ENCODE data around the gene EMC10. TPM values are rescaled to one million over a fixed set of nuclear protein-coding genes. Genes with fewer than 3 reads are reported as not detected.

EMC10 gene
- total and polyA plus RNA-seq, 2 of the 4 experiments (the other 2 are of a cell fraction): 11.3 to 90.9 TPM

- no peak overlapping the region for H3K4me3 ChIP-seq (ENCODE audit: insufficient read depth, low read depth, low read length)
- no peak for DNase-seq
- H3K56ac ChIP-seq (ENCODE audit: extremely low read depth, insufficient read depth, low read length): no peak overlapping the region
- H3K27ac ChIP-seq (ENCODE audit: insufficient read depth, low read length): no peak overlapping the region
- H4K8ac ChIP-seq (ENCODE audit: low read depth in 2 of 2, low read length in 2 of 2): peak overlapping the region in 1 of 2 experiments; percentile 88; a peak in 1 of 4 replicates
- H3K9ac ChIP-seq (ENCODE audit: low read depth, low read length): no peak overlapping the region
- no peak overlapping the region for H2BK20ac ChIP-seq (ENCODE audit: low read depth, low read length)
- CTCF ChIA-PET: no interaction called here
- intact Hi-C loops (cut with micrococcal nuclease): no loop called here
- WGBS, 2 experiments (ENCODE audit: extremely low coverage in 2 of 2, insufficient read length in 1 of 2): 91% methylated on average over 8 of the region's 36 CpGs; no CpG with 5 or more reads in 1 of the 2 experiments
- in situ Hi-C loops (cut with MboI; ENCODE audit: low sequenced_read_pairs): no loop called here
- H2AK5ac ChIP-seq (ENCODE audit: low read depth, low read length): no peak overlapping the region
- H3K36me3 ChIP-seq (ENCODE audit: control insufficient read depth, insufficient read depth, low read length): peaks cover 1% of the 10 kb centered on the region; the same call in 1 of the 2 replicates
- H3K4me2 ChIP-seq (ENCODE audit: low read depth, low read length): no peak overlapping the region; the same call in 1 of the 2 replicates
- TF ChIP-seq MAZ (IDR thresholded peaks at IDR 0.05; ENCODE audit: borderline replicate concordance, low read depth, low read length) (no peak), POLR2A (IDR thresholded peaks at IDR 0.05; ENCODE audit: low read depth, low read length) (no peak), SMC3 (IDR thresholded peaks at IDR 0.05; ENCODE audit: low read depth, low read length) (no peak), NFE2L2 (IDR thresholded peaks at IDR 0.05; ENCODE audit: low read depth, low read length) (no peak), CTCF (conservative IDR thresholded peaks at IDR 0.05; ENCODE audit: low read depth, low read length) (no peak), CHD1 (IDR thresholded peaks at IDR 0.05; ENCODE audit: low read depth, low read length) (no peak), RAD21 (IDR thresholded peaks at IDR 0.05; ENCODE audit: low read length) (no peak), RCOR1 (IDR thresholded peaks at IDR 0.05; ENCODE audit: insufficient replicate concordance, low read length) (no peak), CEBPB (IDR thresholded peaks at IDR 0.05; ENCODE audit: low read depth, low read length) (no peak)
- TF ChIP-seq, protein P1, sequence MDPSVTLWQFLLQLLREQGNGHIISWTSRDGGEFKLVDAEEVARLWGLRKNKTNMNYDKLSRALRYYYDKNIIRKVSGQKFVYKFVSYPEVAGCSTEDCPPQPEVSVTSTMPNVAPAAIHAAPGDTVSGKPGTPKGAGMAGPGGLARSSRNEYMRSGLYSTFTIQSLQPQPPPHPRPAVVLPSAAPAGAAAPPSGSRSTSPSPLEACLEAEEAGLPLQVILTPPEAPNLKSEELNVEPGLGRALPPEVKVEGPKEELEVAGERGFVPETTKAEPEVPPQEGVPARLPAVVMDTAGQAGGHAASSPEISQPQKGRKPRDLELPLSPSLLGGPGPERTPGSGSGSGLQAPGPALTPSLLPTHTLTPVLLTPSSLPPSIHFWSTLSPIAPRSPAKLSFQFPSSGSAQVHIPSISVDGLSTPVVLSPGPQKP (IDR thresholded peaks at IDR 0.05; ENCODE audit: borderline replicate concordance, low read depth, low read length): no peak
- H2BK5ac ChIP-seq (ENCODE audit: low read depth, low read length, poor library complexity, severe bottlenecking): no peak overlapping the region
- no peaks in the 10 kb centered on the region; the same call in 1 of the 2 replicates for H3K9me1 ChIP-seq (ENCODE audit: insufficient read depth, low read length)
- H2AFZ ChIP-seq (replicated peaks; ENCODE audit: low read length, poor library complexity): no peak overlapping the region
- no peak overlapping the region for H3K4ac ChIP-seq (ENCODE audit: low read depth, low read length)
- no peak overlapping the region for H4K5ac ChIP-seq (ENCODE audit: low read depth, low read length)
- no peaks in the 10 kb centered on the region for H3K9me3 ChIP-seq (ENCODE audit: control insufficient read depth, insufficient read depth, low read length)
- no peak overlapping the region for H3K14ac ChIP-seq (replicated peaks; ENCODE audit: low read depth, low read length)
- H3K18ac ChIP-seq (ENCODE audit: low read depth, low read length): no peak overlapping the region
- no peak overlapping the region for H2BK120ac ChIP-seq (ENCODE audit: low read depth, low read length)
- H4K20me1 ChIP-seq (ENCODE audit: insufficient read depth, low read length): no peaks in the 10 kb centered on the region
- POLR2A ChIA-PET (ENCODE audit: unreplicated experiment): no interaction called here
- dilution Hi-C loops (cut with HindIII; ENCODE audit: low sequenced_read_pairs, unreplicated experiment): no loop called here
- ATAC-seq (ENCODE audit: low read depth): no peak
- H3K79me1 ChIP-seq (ENCODE audit: low read depth in 1 of 2, low read length in 2 of 2): peaks cover 5 to 10% of the 10 kb centered on the region in 2 experiments; a peak in 3 of 4 replicates
- H3K23ac ChIP-seq (ENCODE audit: low read depth, low read length): no peak overlapping the region
- peaks cover 3% of the 10 kb centered on the region for H3K4me1 ChIP-seq (ENCODE audit: control insufficient read depth, insufficient read depth, low read length)
- H2BK15ac ChIP-seq (ENCODE audit: low read depth, low read length): no peak overlapping the region
- BruUV-seq (replicated peaks): no TSS peak
- H3K27me3 ChIP-seq (ENCODE audit: control insufficient read depth, insufficient read depth, low read length): no peaks in the 10 kb centered on the region
- H2AK9ac ChIP-seq (replicated peaks; ENCODE audit: low read depth, low read length, poor library complexity): no peak overlapping the region
- no peak overlapping the region for H4K91ac ChIP-seq (ENCODE audit: insufficient read depth, low read depth, low read length)
These were observed 36.0 kb downstream of the EMC10 start for GRCh38 chr19:50512112-50512998.

All from IMR-90 (cell line).